GM18519 (cell line): ENCODE measurements around the gene HOXC13.

Experiments used
- ATAC-seq: cut with Tn5 transposase; IDR thresholded peaks from one replicate; pipeline ENCODE4 v1.9.1; 2021; ENCODE audit warnings: mild to moderate bottlenecking, moderate library complexity; ENCODE audit not compliant: unreplicated experiment, low FRiP score

HOXC13 gene

GRCh38 chr12:53953831-53954693 lies 15.4 kb downstream of the HOXC13 start:
- no peak for ATAC-seq

- ATAC-seq = no peak
Measured at GRCh38 chr12:53954694-53955035, 16.0 kb downstream of the HOXC13 start, which contains the start of gene HOXC12. HOXC12 (plus strand) TSS chr12:53954903; CDS start chr12:53954930, 27 bp downstream.

- ATAC-seq = no peak
Measured at GRCh38 chr12:53955036-53955775, 16.6 kb downstream of the HOXC13 start.

GRCh38 chr12:53955776-53956250 lies 17.2 kb downstream of the HOXC13 start:
- ATAC-seq = no peak

GRCh38 chr12:53956251-53956887 lies 17.7 kb downstream of the HOXC13 start:
- no peak for ATAC-seq

- no peak for ATAC-seq
Measured at GRCh38 chr12:53956914-53957536, 18.4 kb downstream of the HOXC13 start.

- ATAC-seq = no peak
Measured at GRCh38 chr12:53958128-53958527, 19.5 kb downstream of the HOXC13 start.

GRCh38 chr12:53959314-53959713 lies 20.7 kb downstream of the HOXC13 start:
- no peak for ATAC-seq

- no peak for ATAC-seq
Measured at GRCh38 chr12:53960187-53961024, 21.8 kb downstream of the HOXC13 start.

- ATAC-seq = no peak
Measured at GRCh38 chr12:53961025-53961761, 22.6 kb downstream of the HOXC13 start.

GRCh38 chr12:53963005-53963404 lies 24.4 kb downstream of the HOXC13 start:
- ATAC-seq = no peak

- ATAC-seq = no peak
Measured at GRCh38 chr12:53963434-53964314, 25.0 kb downstream of the HOXC13 start.

GRCh38 chr12:53964315-53964713 lies 25.7 kb downstream of the HOXC13 start:
- ATAC-seq = no peak

GRCh38 chr12:53965281-53966084 lies 26.9 kb downstream of the HOXC13 start:
- no peak for ATAC-seq

GRCh38 chr12:53966085-53966384 lies 27.4 kb downstream of the HOXC13 start:
- no peak for ATAC-seq

- no peak for ATAC-seq
Measured at GRCh38 chr12:53966385-53967133, 27.9 kb downstream of the HOXC13 start.

- no peak for ATAC-seq
Measured at GRCh38 chr12:53967421-53967925, 28.8 kb downstream of the HOXC13 start.
